SK-N-SH (cell line): ENCODE data around the gene NOL8. TPM values are rescaled to one million over a fixed set of nuclear protein-coding genes. Genes with fewer than 3 reads are reported as not detected.

Experiments
- CTCF ChIA-PET: fragments of 300-600, 350-600 bp; formaldehyde crosslinking; extraction: SDS; loops from one replicate; lab custom pipeline; 2021; lab: Yijun Ruan, JAX
- POLR2A ChIA-PET: fragments of 350-600 bp; sonication (Branson Sonifier 250); formaldehyde crosslinking; extraction: SDS; loops from one replicate; lab custom pipeline; 2020; ENCODE audit warnings: antibody characterized with exemption, inconsistent platforms; lab: Yijun Ruan, JAX
- DNase-seq: peaks from one replicate; pipeline ENCODE4 v3.0.0; 2012
- H2AFZ ChIP-seq: fragments of 200-600 bp; sonication (generic); 2 replicates; pipeline ENCODE4 v1.8.1; 2016; ENCODE audit warnings: antibody characterized with exemption, mild to moderate bottlenecking, low read depth
- H3F3A ChIP-seq: fragments of 200-600 bp; sonication (generic); replicated peaks from 2 replicates; pipeline ENCODE3; 2016; ENCODE audit warnings: antibody characterized with exemption, mild to moderate bottlenecking; ENCODE audit not compliant: insufficient read depth
- H3K27ac ChIP-seq, 2 experiments: fragments of 200-500 bp in 1 of 2; fragments of 200-600 bp in 1 of 2; sonication (Bioruptor generic) in 1 of 2; sonication (generic), shearing (Covaris generic) in 1 of 2; 2 replicates each; pipeline versions ENCODE4 v1.5.1 to v1.6.1; 2014 to 2016; ENCODE audit warnings: low read depth in 2 of 2, inconsistent platforms in 1 of 2, low read length in 1 of 2, mild to moderate bottlenecking in 1 of 2, mixed read lengths in 1 of 2
- H3K27me3 ChIP-seq: fragments of 200-600 bp; sonication (generic), shearing (Covaris generic); 2 replicates; pipeline ENCODE4 v1.6.1; 2016; ENCODE audit warnings: mixed run types; ENCODE audit not compliant: insufficient read depth
- H3K36me3 ChIP-seq, 2 experiments: fragments of 200-500 bp in 1 of 2; fragments of 200-600 bp in 1 of 2; sonication (Bioruptor generic) in 1 of 2; sonication (generic) in 1 of 2; replicated peaks in 1 of 2; 2 replicates each; pipeline versions ENCODE3 to v1.5.1; 2014 to 2016; ENCODE audit warnings: low read length in 1 of 2, mild to moderate bottlenecking in 1 of 2; ENCODE audit not compliant: insufficient read depth in 2 of 2, control insufficient read depth in 1 of 2
- H3K4me1 ChIP-seq, 2 experiments: fragments of 200-500 bp in 1 of 2; fragments of 200-600 bp in 1 of 2; sonication (Bioruptor generic) in 1 of 2; sonication (generic), shearing (Covaris generic) in 1 of 2; 2 replicates each; pipeline versions ENCODE4 v1.5.1 to v1.6.1; 2014 to 2016; ENCODE audit warnings: low read depth in 1 of 2, low read length in 1 of 2, mixed run types in 1 of 2; ENCODE audit not compliant: insufficient read depth in 2 of 2, control insufficient read depth in 1 of 2
- H3K4me2 ChIP-seq: fragments of 200-600 bp; sonication (generic), shearing (Covaris generic); 2 replicates; pipeline ENCODE4 v1.6.1; 2017; ENCODE audit warnings: mixed run types
- H3K4me3 ChIP-seq, 2 experiments: fragments of 200-500 bp in 1 of 2; fragments of 200-600 bp in 1 of 2; sonication (Bioruptor generic) in 1 of 2; sonication (generic), shearing (Covaris generic) in 1 of 2; 2 replicates each; pipeline versions ENCODE4 v1.5.1 to v1.8.1; 2014 to 2016; ENCODE audit warnings: low read depth in 2 of 2, inconsistent platforms in 1 of 2, low read length in 1 of 2, mild to moderate bottlenecking in 1 of 2, mixed read lengths in 1 of 2, moderate library complexity in 1 of 2
- H3K79me2 ChIP-seq: fragments of 200-600 bp; sonication (generic); 2 replicates; pipeline ENCODE4 v1.8.1; 2017; ENCODE audit warnings: mild to moderate bottlenecking; ENCODE audit not compliant: insufficient read depth
- H3K9ac ChIP-seq: fragments of 200-600 bp; sonication (generic); 2 replicates; pipeline ENCODE4 v1.6.1; 2017; ENCODE audit warnings: mixed run types
- H3K9me2 ChIP-seq: fragments of 200-600 bp; sonication (generic); 2 replicates; pipeline ENCODE4 v1.6.1; 2017; ENCODE audit warnings: mixed run types
- H3K9me3 ChIP-seq: fragments of 200-600 bp; sonication (generic); 2 replicates; pipeline ENCODE4 v1.6.1; 2017; ENCODE audit warnings: mixed run types, mild to moderate bottlenecking, moderate library complexity
- H4K20me1 ChIP-seq: fragments of 200-600 bp; sonication (generic); 2 replicates; pipeline ENCODE4 v1.6.1; 2017; ENCODE audit warnings: mild to moderate bottlenecking, mixed run types; ENCODE audit not compliant: insufficient read depth
- CTCF ChIP-seq: fragments of 200-600 bp; sonication (generic); IDR thresholded peaks from 2 replicates; pipeline ENCODE4 v1.6.1; 2017; ENCODE audit warnings: antibody characterized with exemption, mild to moderate bottlenecking, moderate library complexity
- FOXJ3 ChIP-seq: sonication (generic); formaldehyde crosslinking; IDR thresholded peaks from 2 replicates; pipeline ENCODE4 v1.5.1; 2020; ENCODE audit warnings: mild to moderate bottlenecking, missing genetic modification reagents
- FOXM1 ChIP-seq: IDR thresholded peaks from 2 replicates; pipeline ENCODE4 v1.4.0; 2012; ENCODE audit warnings: low read depth, mild to moderate bottlenecking
- IRF3 ChIP-seq: fragments of 150-350 bp; IDR thresholded peaks from 2 replicates; pipeline ENCODE4 v1.6.1; 2016; ENCODE audit warnings: mild to moderate bottlenecking, low read depth, low read length
- MAX ChIP-seq: IDR thresholded peaks from 2 replicates; pipeline ENCODE4 v1.4.0; 2012; ENCODE audit warnings: low read depth
- MEF2A ChIP-seq: IDR thresholded peaks from 2 replicates; pipeline ENCODE4 v1.4.0; 2012; ENCODE audit warnings: low read depth, borderline replicate concordance
- MXI1 ChIP-seq: IDR thresholded peaks from 2 replicates; pipeline ENCODE4 v1.6.1; 2012; ENCODE audit warnings: mild to moderate bottlenecking, low read depth, low read length, improper control_type of control experiment
- NRF1 ChIP-seq: IDR thresholded peaks from 2 replicates; pipeline ENCODE4 v1.6.1; 2012; ENCODE audit warnings: low read depth, mild to moderate bottlenecking, low read length
- PBX3 ChIP-seq: IDR thresholded peaks from 2 replicates; pipeline ENCODE4; 2012
- POLR2AphosphoS5 ChIP-seq: IDR thresholded peaks from 2 replicates; pipeline ENCODE4 v1.6.1; 2012; ENCODE audit warnings: low read depth, low read length
- RAD21 ChIP-seq: IDR thresholded peaks from 2 replicates; pipeline ENCODE4 v1.6.1; 2012; ENCODE audit warnings: mild to moderate bottlenecking, low read length
- RCOR1 ChIP-seq: fragments of 150-350 bp; IDR thresholded peaks from 2 replicates; pipeline ENCODE4 v1.6.1; 2017; ENCODE audit warnings: antibody characterized with exemption, low read length
- REST ChIP-seq: IDR thresholded peaks from 2 replicates; pipeline ENCODE4 v1.6.1; 2012; ENCODE audit warnings: mild to moderate bottlenecking, low read depth, low read length, moderate library complexity
- RXRA ChIP-seq: IDR thresholded peaks from 2 replicates; pipeline ENCODE4 v1.4.0; 2012; ENCODE audit warnings: low read depth, mild to moderate bottlenecking, borderline replicate concordance
- SMC3 ChIP-seq: IDR thresholded peaks from 2 replicates; pipeline ENCODE4 v1.6.1; 2012; ENCODE audit warnings: low read depth, low read length, improper control_type of control experiment
- TAF1 ChIP-seq: IDR thresholded peaks from 2 replicates; pipeline ENCODE4 v1.6.1; 2012; ENCODE audit warnings: low read depth, mild to moderate bottlenecking, low read length, moderate library complexity, borderline replicate concordance
- TEAD4 ChIP-seq: IDR thresholded peaks from 2 replicates; pipeline ENCODE4 v1.4.0; 2012; ENCODE audit warnings: mild to moderate bottlenecking, borderline replicate concordance; ENCODE audit not compliant: insufficient read depth
- USF1 ChIP-seq: IDR thresholded peaks from 2 replicates; pipeline ENCODE4 v1.4.0; 2012; ENCODE audit warnings: low read depth, borderline replicate concordance
- USF2 ChIP-seq: fragments of 150-350 bp; IDR thresholded peaks from 2 replicates; pipeline ENCODE4 v1.6.1; 2017; ENCODE audit warnings: antibody characterized with exemption, low read length, low read depth, borderline replicate concordance
- ZBTB33 ChIP-seq: IDR thresholded peaks from 2 replicates; pipeline ENCODE4 v1.4.0; 2012; ENCODE audit warnings: low read depth, borderline replicate concordance
- WGBS: methylation state at CpG from one replicate; pipeline ENCODE4 v1.1.6; 2017; ENCODE audit warnings: low lambda C conversion rate; 5-methylcytosine and 5-hydroxymethylcytosine counted together
- polyA plus RNA-seq, 3 experiments: library from polyadenylated mRNA; depleted of rRNA; stranded (reverse); fragments of >200 nt; gene quantifications; 2 replicates each; pipeline ENCODE4 v1.2.3, GENCODE V29; 2012

Gene NOL8
- polyA plus RNA-seq, 1 of the 3 experiments (the other 2 are of a cell fraction), result 9.6 TPM

GRCh38 chr9:92359394-92359995 lies 34.3 kb upstream of the NOL8 start:
- 36% methylated on average over 2 of the region's 2 CpGs for WGBS
- Histone ChIP-seq H3K4me1 (peaks cover 0 to 8% of the 10 kb centered on the region in 2 experiments; a peak in 2 of 4 replicates), H3K27me3 (no peaks in the 10 kb centered on the region), H3K4me3 (no peak overlapping the region), H3K9me2 (no peaks in the 10 kb centered on the region; the same call in 1 of the 2 replicates), H3K9me3 (peaks cover 8% of the 10 kb centered on the region; the same call in 1 of the 2 replicates), H2AFZ (no peak overlapping the region), H3K36me3 (peaks cover 0 to 9% of the 10 kb centered on the region in 2 experiments), H3K79me2 (no peaks in the 10 kb centered on the region), H4K20me1 (no peaks in the 10 kb centered on the region), H3K27ac (peak overlapping the region; percentile 33 to 97; a peak in 3 of 4 replicates), H3K9ac (no peak overlapping the region), H3F3A (peaks cover 2% of the 10 kb centered on the region), H3K4me2 (no peak overlapping the region)
- peak; percentile 74 for DNase-seq
- ChIA-PET POLR2A (interaction anchor here (1.2 kb wide), 1 partner anchor 9 kb away, joined by 3 read pairs; no protein-coding TSS in a partner anchor), CTCF (interaction anchor here (1.0 kb wide), 1 partner anchor 9 kb away, joined by 5 read pairs; no protein-coding TSS in a partner anchor)
- TF ChIP-seq TEAD4 (no peak), FOXJ3 (CRISPR knock-in tag) (no peak), ZBTB33 (no peak), SMC3 (no peak), FOXM1 (no peak), RXRA (no peak), RCOR1 (peak; percentile 65), REST (no peak), MAX (no peak), TAF1 (no peak), POLR2AphosphoS5 (no peak), MXI1 (peak; percentile 56; the same call in 1 of the 2 replicates), CTCF (no peak), RAD21 (peak; percentile 37), IRF3 (no peak), PBX3 (no peak; the same call in 1 of the 2 replicates), USF2 (no peak), USF1 (no peak), MEF2A (no peak), NRF1 (no peak)
